AG04450 (cell line): Measurements from ENCODE around the gene BRSK2. TPM values are rescaled to one million over a fixed set of nuclear protein-coding genes. Genes with fewer than 3 reads are reported as not detected.

Experiments used
- CTCF ChIA-PET: fragments of 300-600, 350-600 bp; formaldehyde crosslinking; extraction: SDS; loops from one replicate; lab custom pipeline; 2022; ENCODE audit warnings: antibody characterized with exemption, inconsistent platforms; lab: Charles Lee
- POLR2A ChIA-PET: fragments of 350-600 bp; formaldehyde crosslinking; extraction: SDS; loops from one replicate; lab custom pipeline; 2021; ENCODE audit warnings: antibody characterized with exemption, inconsistent platforms; lab: Yijun Ruan, JAX
- DNase-seq: peaks from one replicate; pipeline ENCODE4 v3.0.0-alpha.2; 2011; ENCODE audit warnings: low read depth, low spot score
- H3K27ac ChIP-seq: one replicate; pipeline ENCODE4 v1.5.1; 2012; ENCODE audit warnings: low read depth, low read length, control low read depth
- H3K27me3 ChIP-seq: one replicate; pipeline ENCODE4 v1.6.0; 2012; ENCODE audit warnings: low read length; ENCODE audit not compliant: control insufficient read depth, insufficient read depth
- H3K4me3 ChIP-seq: 2 replicates; pipeline ENCODE4 v1.5.1; 2011; ENCODE audit warnings: mild to moderate bottlenecking, low read depth, low read length, control low read depth
- H3K9me3 ChIP-seq: 2 replicates; pipeline ENCODE4 v1.5.1; 2012; ENCODE audit warnings: low read length; ENCODE audit not compliant: control insufficient read depth, insufficient read depth
- CTCF ChIP-seq: IDR thresholded peaks from 2 replicates; pipeline ENCODE4 v1.5.1; 2011; ENCODE audit warnings: low read depth, low read length, control low read depth, inconsistent platforms
- polyA plus RNA-seq: library from polyadenylated mRNA; depleted of rRNA; stranded (reverse); fragments of >200 nt; gene quantifications from 2 replicates; pipeline ENCODE4 v1.2.3, GENCODE V29; 2011

Gene BRSK2
- polyA plus RNA-seq, 1 experiment: 0.11 TPM

GRCh38 chr11:1402355-1403077 is 12.8 kb downstream of the BRSK2 start:
- no peak overlapping the region for H3K4me3 ChIP-seq
- H3K27ac ChIP-seq: no peak overlapping the region
- no peaks in the 10 kb centered on the region for H3K27me3 ChIP-seq
- ChIA-PET CTCF (no interaction called here), POLR2A (no interaction called here)
- no peak for TF ChIP-seq CTCF
- no peaks in the 10 kb centered on the region; the same call in 1 of the 2 replicates for H3K9me3 ChIP-seq
- no peak for DNase-seq

- Histone ChIP-seq H3K9me3 (no peaks in the 10 kb centered on the region; the same call in 1 of the 2 replicates), H3K27me3 (no peaks in the 10 kb centered on the region), H3K27ac (no peak overlapping the region), H3K4me3 (no peak overlapping the region)
- no peak for DNase-seq
- ChIA-PET POLR2A (no interaction called here), CTCF (no interaction called here)
- TF ChIP-seq CTCF: no peak
Observed at GRCh38 chr11:1403078-1403620, 13.4 kb downstream of the BRSK2 start.

GRCh38 chr11:1403721-1404460 is 14.2 kb downstream of the BRSK2 start:
- Histone ChIP-seq H3K4me3 (no peak overlapping the region), H3K27me3 (no peaks in the 10 kb centered on the region), H3K9me3 (no peaks in the 10 kb centered on the region; the same call in 1 of the 2 replicates), H3K27ac (no peak overlapping the region)
- TF ChIP-seq CTCF: no peak
- POLR2A ChIA-PET: no interaction called here
- DNase-seq: no peak
- CTCF ChIA-PET: no interaction called here

GRCh38 chr11:1404461-1405185 is 14.9 kb downstream of the BRSK2 start:
- ChIA-PET CTCF (no interaction called here), POLR2A (no interaction called here)
- no peaks in the 10 kb centered on the region; the same call in 1 of the 2 replicates for H3K9me3 ChIP-seq
- H3K27ac ChIP-seq: no peak overlapping the region
- no peaks in the 10 kb centered on the region for H3K27me3 ChIP-seq
- H3K4me3 ChIP-seq: no peak overlapping the region
- no peak for DNase-seq
- TF ChIP-seq CTCF: no peak
